GM12801 (cell line): Measurements from ENCODE around the gene FOXL2NB.

Experiments used
- CTCF ChIP-seq: IDR thresholded peaks from one replicate; pipeline ENCODE4 v1.5.1; 2011; ENCODE audit warnings: control low read depth; ENCODE audit not compliant: insufficient read length; ENCODE audit errors: extremely low read depth

The FOXL2NB gene

GRCh38 chr3:138987181-138987580 is 40.2 kb downstream of the FOXL2NB start:
- TF ChIP-seq CTCF = no peak

GRCh38 chr3:138995706-138996105 is 48.7 kb downstream of the FOXL2NB start:
- TF ChIP-seq CTCF = no peak
